GM12878 (cell line): Measurements from ENCODE around the gene CCDC47. TPM values are rescaled to one million over a fixed set of nuclear protein-coding genes. Genes with fewer than 3 reads are reported as not detected.

Experiments
- ASH2L ChIP-seq: fragments of 300-600, 200-600 bp; sonication (generic); IDR thresholded peaks from 2 replicates; pipeline ENCODE4 v1.6.1; 2017; ENCODE audit warnings: low read depth, mild to moderate bottlenecking, borderline replicate concordance
- CBX5 ChIP-seq: sonication (generic); IDR thresholded peaks from 2 replicates; pipeline ENCODE4 v1.6.1; 2016; ENCODE audit warnings: low read depth, moderate library complexity, mild to moderate bottlenecking, inconsistent platforms
- EP300 ChIP-seq, 2 experiments: fragments of 150-350 bp in 1 of 2; IDR thresholded peaks; 2 replicates each; pipeline ENCODE4 v1.6.1; 2011 to 2012; ENCODE audit warnings: low read depth in 2 of 2, low read length in 2 of 2, borderline replicate concordance in 1 of 2, improper control_type of control experiment in 1 of 2, inconsistent platforms in 1 of 2; ENCODE audit not compliant: control insufficient read depth in 1 of 2
- FOXM1 ChIP-seq: IDR thresholded peaks from 2 replicates; pipeline ENCODE4 v1.6.1; 2012; ENCODE audit warnings: low read depth, mild to moderate bottlenecking, inconsistent platforms, low read length, moderate library complexity
- HCFC1 ChIP-seq: fragments of 150-350 bp; IDR thresholded peaks from 2 replicates; pipeline ENCODE4 v1.6.1; 2014; ENCODE audit warnings: low read length
- LARP7 ChIP-seq: fragments of 450-650 bp; IDR thresholded peaks from 2 replicates; pipeline ENCODE4 v1.6.1; 2017; ENCODE audit warnings: mild to moderate bottlenecking
- MEF2A ChIP-seq: IDR thresholded peaks from 2 replicates; pipeline ENCODE4 v1.6.1; 2011; ENCODE audit warnings: low read depth, mild to moderate bottlenecking, low read length, moderate library complexity; ENCODE audit not compliant: insufficient read depth
- MXI1 ChIP-seq: fragments of 150-350 bp; IDR thresholded peaks from 2 replicates; pipeline ENCODE4 v1.6.1; 2011; ENCODE audit warnings: low read depth, mild to moderate bottlenecking, inconsistent platforms, low read length, improper control_type of control experiment
- NFXL1 ChIP-seq: fragments of 450-650 bp; IDR thresholded peaks from 2 replicates; pipeline ENCODE4 v1.6.1; 2017; ENCODE audit warnings: antibody characterized with exemption, mild to moderate bottlenecking, borderline replicate concordance
- PAX5 ChIP-seq: IDR thresholded peaks from 2 replicates; pipeline ENCODE4 v1.6.1; 2011; ENCODE audit warnings: low read depth, low read length, borderline replicate concordance
- WRNIP1 ChIP-seq: IDR thresholded peaks from 2 replicates; pipeline ENCODE4 v1.6.1; 2011; ENCODE audit warnings: low read depth, low read length, improper control_type of control experiment, borderline replicate concordance
- ZNF217 ChIP-seq: fragments of 450-650 bp; IDR thresholded peaks from 2 replicates; pipeline ENCODE4 v1.6.1; 2017; ENCODE audit warnings: antibody characterized with exemption, mild to moderate bottlenecking
- ZNF24 ChIP-seq: fragments of 450-650 bp; IDR thresholded peaks from 2 replicates; pipeline ENCODE4 v1.6.1; 2017; ENCODE audit warnings: antibody characterized with exemption, mild to moderate bottlenecking
- polyA plus RNA-seq, 11 experiments: library from polyadenylated mRNA; depleted of rRNA in 4 of 11; unstranded in 6 of 11; stranded (reverse) in 5 of 11; fragments of >200 nt; fragmentation: Nextera tagmentation in 4 of 11; fragmentation: Illumina TruSeq in 1 of 11; extraction: Ambion mirVana in 4 of 11; extraction: Trizol in 1 of 11; gene quantifications; 1 replicate in 1 of 11; 2 replicates in 10 of 11; pipeline versions ENCODE4 v1.2.1 to v1.2.3, GENCODE V29; 2011 to 2016; ENCODE audit warnings: inconsistent platforms in 2 of 11, missing spikeins in 2 of 11, low read depth in 1 of 11
- total RNA-seq, 4 experiments: library from RNA; depleted of rRNA in 3 of 4; stranded (reverse); fragments of >200 nt in 3 of 4; fragmentation: Illumina TruSeq in 1 of 4; extraction: Trizol in 1 of 4; gene quantifications; 2 replicates each; pipeline versions ENCODE4 v1.2.1 to v1.2.3, GENCODE V29; 2013 to 2021
- TF ChIP-seq, protein P1 (sequence below), 3 experiments: IDR thresholded peaks in 2 of 3; conservative IDR thresholded peaks in 1 of 3; 2 replicates each; pipeline ENCODE4 v1.5.1; 2011; ENCODE audit warnings: low read depth in 3 of 3, low read length in 3 of 3, mild to moderate bottlenecking in 3 of 3, control low read depth in 2 of 3, moderate library complexity in 2 of 3, inconsistent platforms in 1 of 3, mixed read lengths in 1 of 3; ENCODE audit not compliant: control insufficient read depth in 2 of 3, insufficient read depth in 1 of 3; ENCODE audit errors: extremely low read depth in 1 of 3
- TF ChIP-seq, protein P2 (sequence below): fragments of 450-650 bp; conservative IDR thresholded peaks from 2 replicates; pipeline ENCODE4 v1.6.1; 2017; ENCODE audit warnings: mild to moderate bottlenecking, moderate library complexity
- TF ChIP-seq, protein P3 (sequence below): fragments of 150-350 bp; IDR thresholded peaks from 2 replicates; pipeline ENCODE4 v1.6.1; 2014; ENCODE audit warnings: mild to moderate bottlenecking, low read depth, low read length
- TF ChIP-seq, protein P4 (sequence below): fragments of 450-650 bp; IDR thresholded peaks from 2 replicates; pipeline ENCODE4 v1.6.1; 2017; ENCODE audit warnings: mild to moderate bottlenecking, low read depth, inconsistent platforms; ENCODE audit not compliant: poor library complexity, severe bottlenecking
- TF ChIP-seq, protein P5 (sequence below): fragments of 450-650 bp; IDR thresholded peaks from 2 replicates; pipeline ENCODE4 v1.6.1; 2017; ENCODE audit warnings: low read depth, mild to moderate bottlenecking, moderate library complexity

CCDC47 gene
- total and polyA plus RNA-seq, 10 of the 15 experiments (the other 5 are each of a cell fraction or from before 2014, with no cell fraction given): 13.6 to 81.4 (median 58.9) TPM

DNA sequence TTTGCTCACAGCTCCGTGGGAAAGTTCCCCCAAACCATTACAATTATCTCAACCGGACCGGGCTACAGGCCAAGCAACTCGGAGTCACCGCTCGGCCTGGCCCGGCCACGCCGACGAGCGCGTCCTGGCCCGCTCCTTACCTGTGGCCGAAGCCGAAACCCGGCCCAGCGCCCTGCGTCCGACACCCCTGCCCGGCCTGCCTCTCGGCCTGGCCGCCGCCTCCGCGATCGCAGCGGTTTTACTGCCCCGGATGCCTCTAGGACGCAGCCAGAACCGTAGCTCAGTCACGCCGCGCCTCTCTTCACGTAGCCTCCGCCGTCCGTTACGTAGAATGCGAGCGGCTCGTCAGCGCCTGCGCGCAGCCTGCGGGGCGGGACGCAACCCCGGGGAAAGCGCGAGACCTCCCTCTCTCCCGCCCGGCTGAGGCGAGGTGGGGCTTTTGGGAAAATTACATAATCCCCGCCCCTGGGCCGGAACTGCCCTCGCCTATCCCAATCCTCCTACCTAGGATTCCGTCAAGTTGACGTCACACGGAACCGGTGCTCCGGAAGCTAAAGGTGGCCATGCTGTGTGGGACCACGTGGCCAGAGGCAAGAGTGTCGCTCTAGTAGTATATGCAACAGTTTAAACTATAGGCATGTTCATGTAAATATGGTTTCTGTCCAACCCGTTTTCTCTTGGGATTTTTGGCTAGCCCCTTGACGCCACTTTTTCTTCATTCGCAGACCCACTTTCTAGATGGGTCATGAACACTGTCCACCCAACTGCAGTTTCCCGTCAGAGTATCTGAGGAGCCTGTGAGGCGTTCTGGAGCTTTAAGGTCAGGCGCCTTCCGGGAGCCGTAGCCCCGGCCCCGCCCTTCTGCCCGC is at the start of gene CCDC47 (continued):
- TF ChIP-seq WRNIP1 (no peak), LARP7 (peak; percentile 54; the same call in 1 of the 2 replicates), FOXM1 (no peak; the same call in 1 of the 2 replicates), EP300 (IDR thresholded peaks at IDR 0.05; ENCODE audit: borderline replicate concordance in 1 of 2, control insufficient read depth in 1 of 2, low read depth in 2 of 2, low read length in 2 of 2) (peak in 1 of 2 experiments; percentile 52; a peak in 1 of 4 replicates), NFXL1 (no peak), MXI1 (peak; percentile 100), ASH2L (0 out of 2 replicates have a peak, but pooled peaks have one; percentile 50), HCFC1 (peak; percentile 68), ZNF217 (no peak), ZNF24 (no peak), MEF2A (0 out of 2 replicates have a peak, but pooled peaks have one; percentile 7), PAX5 (peak; percentile 52; the same call in 1 of the 2 replicates), CBX5 (no peak)
- TF ChIP-seq, protein P1, sequence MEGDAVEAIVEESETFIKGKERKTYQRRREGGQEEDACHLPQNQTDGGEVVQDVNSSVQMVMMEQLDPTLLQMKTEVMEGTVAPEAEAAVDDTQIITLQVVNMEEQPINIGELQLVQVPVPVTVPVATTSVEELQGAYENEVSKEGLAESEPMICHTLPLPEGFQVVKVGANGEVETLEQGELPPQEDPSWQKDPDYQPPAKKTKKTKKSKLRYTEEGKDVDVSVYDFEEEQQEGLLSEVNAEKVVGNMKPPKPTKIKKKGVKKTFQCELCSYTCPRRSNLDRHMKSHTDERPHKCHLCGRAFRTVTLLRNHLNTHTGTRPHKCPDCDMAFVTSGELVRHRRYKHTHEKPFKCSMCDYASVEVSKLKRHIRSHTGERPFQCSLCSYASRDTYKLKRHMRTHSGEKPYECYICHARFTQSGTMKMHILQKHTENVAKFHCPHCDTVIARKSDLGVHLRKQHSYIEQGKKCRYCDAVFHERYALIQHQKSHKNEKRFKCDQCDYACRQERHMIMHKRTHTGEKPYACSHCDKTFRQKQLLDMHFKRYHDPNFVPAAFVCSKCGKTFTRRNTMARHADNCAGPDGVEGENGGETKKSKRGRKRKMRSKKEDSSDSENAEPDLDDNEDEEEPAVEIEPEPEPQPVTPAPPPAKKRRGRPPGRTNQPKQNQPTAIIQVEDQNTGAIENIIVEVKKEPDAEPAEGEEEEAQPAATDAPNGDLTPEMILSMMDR (IDR thresholded peaks at IDR 0.05 in 2 of 3, conservative IDR thresholded peaks at IDR 0.05 in 1 of 3; ENCODE audit: control insufficient read depth in 2 of 3, extremely low read depth in 1 of 3, insufficient read depth in 1 of 3, low read depth in 3 of 3, low read length in 3 of 3): no peak
- TF ChIP-seq, protein P2, sequence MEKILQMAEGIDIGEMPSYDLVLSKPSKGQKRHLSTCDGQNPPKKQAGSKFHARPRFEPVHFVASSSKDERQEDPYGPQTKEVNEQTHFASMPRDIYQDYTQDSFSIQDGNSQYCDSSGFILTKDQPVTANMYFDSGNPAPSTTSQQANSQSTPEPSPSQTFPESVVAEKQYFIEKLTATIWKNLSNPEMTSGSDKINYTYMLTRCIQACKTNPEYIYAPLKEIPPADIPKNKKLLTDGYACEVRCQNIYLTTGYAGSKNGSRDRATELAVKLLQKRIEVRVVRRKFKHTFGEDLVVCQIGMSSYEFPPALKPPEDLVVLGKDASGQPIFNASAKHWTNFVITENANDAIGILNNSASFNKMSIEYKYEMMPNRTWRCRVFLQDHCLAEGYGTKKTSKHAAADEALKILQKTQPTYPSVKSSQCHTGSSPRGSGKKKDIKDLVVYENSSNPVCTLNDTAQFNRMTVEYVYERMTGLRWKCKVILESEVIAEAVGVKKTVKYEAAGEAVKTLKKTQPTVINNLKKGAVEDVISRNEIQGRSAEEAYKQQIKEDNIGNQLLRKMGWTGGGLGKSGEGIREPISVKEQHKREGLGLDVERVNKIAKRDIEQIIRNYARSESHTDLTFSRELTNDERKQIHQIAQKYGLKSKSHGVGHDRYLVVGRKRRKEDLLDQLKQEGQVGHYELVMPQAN: peak; percentile 97
- TF ChIP-seq, protein P3, sequence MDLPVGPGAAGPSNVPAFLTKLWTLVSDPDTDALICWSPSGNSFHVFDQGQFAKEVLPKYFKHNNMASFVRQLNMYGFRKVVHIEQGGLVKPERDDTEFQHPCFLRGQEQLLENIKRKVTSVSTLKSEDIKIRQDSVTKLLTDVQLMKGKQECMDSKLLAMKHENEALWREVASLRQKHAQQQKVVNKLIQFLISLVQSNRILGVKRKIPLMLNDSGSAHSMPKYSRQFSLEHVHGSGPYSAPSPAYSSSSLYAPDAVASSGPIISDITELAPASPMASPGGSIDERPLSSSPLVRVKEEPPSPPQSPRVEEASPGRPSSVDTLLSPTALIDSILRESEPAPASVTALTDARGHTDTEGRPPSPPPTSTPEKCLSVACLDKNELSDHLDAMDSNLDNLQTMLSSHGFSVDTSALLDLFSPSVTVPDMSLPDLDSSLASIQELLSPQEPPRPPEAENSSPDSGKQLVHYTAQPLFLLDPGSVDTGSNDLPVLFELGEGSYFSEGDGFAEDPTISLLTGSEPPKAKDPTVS: no peak
- TF ChIP-seq, protein P4, sequence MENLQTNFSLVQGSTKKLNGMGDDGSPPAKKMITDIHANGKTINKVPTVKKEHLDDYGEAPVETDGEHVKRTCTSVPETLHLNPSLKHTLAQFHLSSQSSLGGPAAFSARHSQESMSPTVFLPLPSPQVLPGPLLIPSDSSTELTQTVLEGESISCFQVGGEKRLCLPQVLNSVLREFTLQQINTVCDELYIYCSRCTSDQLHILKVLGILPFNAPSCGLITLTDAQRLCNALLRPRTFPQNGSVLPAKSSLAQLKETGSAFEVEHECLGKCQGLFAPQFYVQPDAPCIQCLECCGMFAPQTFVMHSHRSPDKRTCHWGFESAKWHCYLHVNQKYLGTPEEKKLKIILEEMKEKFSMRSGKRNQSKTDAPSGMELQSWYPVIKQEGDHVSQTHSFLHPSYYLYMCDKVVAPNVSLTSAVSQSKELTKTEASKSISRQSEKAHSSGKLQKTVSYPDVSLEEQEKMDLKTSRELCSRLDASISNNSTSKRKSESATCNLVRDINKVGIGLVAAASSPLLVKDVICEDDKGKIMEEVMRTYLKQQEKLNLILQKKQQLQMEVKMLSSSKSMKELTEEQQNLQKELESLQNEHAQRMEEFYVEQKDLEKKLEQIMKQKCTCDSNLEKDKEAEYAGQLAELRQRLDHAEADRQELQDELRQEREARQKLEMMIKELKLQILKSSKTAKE: peak; percentile 45
- TF ChIP-seq, protein P5, sequence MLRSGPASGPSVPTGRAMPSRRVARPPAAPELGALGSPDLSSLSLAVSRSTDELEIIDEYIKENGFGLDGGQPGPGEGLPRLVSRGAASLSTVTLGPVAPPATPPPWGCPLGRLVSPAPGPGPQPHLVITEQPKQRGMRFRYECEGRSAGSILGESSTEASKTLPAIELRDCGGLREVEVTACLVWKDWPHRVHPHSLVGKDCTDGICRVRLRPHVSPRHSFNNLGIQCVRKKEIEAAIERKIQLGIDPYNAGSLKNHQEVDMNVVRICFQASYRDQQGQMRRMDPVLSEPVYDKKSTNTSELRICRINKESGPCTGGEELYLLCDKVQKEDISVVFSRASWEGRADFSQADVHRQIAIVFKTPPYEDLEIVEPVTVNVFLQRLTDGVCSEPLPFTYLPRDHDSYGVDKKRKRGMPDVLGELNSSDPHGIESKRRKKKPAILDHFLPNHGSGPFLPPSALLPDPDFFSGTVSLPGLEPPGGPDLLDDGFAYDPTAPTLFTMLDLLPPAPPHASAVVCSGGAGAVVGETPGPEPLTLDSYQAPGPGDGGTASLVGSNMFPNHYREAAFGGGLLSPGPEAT: peak; percentile 92
